GM19452 (cell line): ENCODE results near the gene GRID1.
"Not testable (repeated sequence)": the region's sequence is repeated elsewhere in the genome, so short reads cannot be mapped to it uniquely, and the experiment has no call there.

Experiments
- ATAC-seq: cut with Tn5 transposase; IDR thresholded peaks from one replicate; pipeline ENCODE4 v1.9.1; 2021; ENCODE audit not compliant: unreplicated experiment

Gene GRID1

DNA sequence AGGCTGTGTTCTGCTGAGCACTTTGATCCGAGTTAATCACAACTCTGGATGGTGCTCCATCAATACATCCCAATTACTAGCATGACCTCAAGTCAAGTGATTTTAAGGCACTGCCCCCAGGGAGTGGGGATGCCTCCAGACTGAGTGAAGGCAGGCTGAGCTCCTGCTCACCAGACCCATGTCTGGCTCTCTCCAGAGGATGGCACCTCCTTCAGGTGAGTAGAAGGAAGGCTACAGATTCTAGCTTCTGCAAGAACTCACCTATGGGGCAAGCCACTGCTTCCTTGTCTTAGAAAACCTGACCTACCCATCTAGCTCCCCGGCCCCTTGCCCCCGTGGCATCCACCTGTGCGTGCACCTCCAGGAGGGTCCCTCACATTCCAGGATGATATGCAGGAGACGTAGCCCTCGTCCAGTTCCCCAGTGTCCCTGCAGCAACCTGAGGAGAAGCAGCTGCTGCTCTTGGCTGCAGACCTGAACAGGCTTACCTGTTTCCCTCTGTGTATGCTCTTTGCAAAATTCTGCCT lies 390.3 kb downstream of the GRID1 start:
- ATAC-seq: no peak

DNA sequence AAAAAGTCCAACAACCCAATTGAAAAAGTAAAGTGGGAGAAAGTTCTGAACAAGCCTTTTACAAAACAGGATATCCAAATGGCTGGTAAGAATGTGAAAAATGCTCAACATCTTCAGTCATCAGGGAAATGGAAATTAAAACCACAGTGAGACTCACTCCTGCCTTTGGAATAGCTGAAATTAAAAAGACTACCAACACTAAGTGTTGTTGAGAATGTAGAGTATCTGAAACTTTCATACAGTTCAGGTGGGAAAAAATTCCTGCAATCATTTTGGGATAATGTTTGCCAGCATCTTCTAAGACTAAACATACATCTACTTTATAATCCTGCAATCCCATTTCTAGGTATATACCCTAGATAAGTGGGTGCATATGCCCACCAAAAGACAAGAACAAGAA lies 395.1 kb downstream of the GRID1 start:
- no peak for ATAC-seq

DNA sequence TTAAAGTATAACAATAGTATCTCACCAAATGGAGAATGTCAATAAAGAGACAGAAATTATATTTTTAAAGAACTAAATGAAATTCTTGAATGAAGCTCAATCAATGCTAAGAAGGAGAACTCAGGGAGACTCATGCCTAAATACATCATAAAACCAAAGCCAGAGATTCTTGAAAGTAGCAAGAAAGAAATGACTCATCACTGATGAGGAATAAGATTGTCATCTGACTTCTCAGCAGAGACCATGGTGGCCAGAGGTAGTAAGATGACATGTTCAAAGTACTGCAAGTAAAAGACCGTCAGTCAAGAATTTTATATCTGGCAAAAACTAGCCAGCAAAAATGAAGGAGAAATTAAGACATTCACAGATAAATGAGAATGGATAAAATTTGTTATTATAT lies 399.0 kb downstream of the GRID1 start:
- peak; percentile 61 for ATAC-seq

DNA sequence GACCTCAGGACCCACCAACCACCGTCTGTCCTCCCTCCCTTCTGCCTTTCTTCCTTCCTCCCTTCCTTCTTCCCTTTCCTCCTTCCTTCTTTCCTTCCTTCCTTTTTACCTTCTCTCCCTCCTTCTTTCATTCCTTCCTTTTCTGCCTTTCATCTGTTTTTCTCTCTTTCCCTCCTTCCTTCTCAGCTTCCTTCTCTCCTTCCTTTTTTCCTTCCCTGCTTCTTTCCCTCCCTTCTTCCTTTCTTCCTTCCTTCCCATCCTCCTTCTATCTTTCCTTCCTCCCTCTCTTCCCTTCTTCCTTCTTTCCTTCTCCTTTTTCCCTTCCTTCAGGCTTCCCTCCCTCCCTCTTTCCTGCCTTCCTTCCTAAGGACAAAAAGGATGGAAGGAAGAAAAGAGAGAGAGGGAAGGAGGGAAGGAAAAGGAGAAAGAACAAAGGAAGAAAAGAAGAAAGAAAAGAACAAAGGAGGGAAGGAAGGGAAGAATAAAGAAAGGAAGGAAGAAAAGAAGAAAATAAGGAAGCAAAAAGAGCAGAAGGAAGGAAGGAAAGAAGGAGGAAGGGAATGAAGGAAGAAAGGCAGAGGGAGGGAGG lies 405.0 kb downstream of the GRID1 start:
- ATAC-seq: no peak

DNA sequence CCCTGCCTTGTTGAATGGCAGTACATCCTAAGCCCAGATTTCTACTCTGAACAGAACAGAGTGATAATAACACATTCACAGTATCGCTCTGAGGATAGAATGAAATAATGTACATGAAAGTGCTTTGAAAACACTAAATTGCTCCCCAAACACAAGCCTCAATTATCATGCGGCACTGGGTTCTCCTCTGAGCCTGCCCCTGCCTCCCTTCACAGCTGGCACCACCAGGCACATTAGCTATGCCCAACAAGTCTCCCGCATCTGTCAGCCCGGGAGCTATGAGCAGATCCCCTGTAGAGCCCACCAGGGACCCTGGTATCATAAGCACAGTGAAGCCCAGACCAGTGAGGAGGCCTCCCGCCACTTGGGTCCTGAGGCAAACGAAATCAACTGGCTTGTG lies 405.5 kb downstream of the GRID1 start:
- no peak for ATAC-seq

DNA sequence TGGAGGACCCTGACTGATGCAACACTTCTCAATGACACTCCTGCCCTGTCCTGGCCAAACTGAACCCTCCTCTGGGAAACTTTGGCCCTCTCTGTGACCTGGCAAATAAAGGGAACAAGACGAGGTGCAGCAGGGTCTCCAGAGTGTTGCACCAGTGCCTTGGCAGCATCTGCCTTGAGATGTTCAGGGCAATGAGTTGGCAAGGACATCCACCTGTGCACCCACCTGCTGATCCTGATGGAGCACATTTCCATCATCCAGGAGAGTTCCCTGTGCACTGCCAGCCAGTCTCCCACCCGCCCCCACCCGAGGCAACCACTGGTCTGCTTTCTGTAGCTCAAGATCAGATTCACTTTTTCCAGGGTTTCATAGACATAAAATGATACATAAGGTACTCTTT lies 407.4 kb downstream of the GRID1 start:
- no peak for ATAC-seq

DNA sequence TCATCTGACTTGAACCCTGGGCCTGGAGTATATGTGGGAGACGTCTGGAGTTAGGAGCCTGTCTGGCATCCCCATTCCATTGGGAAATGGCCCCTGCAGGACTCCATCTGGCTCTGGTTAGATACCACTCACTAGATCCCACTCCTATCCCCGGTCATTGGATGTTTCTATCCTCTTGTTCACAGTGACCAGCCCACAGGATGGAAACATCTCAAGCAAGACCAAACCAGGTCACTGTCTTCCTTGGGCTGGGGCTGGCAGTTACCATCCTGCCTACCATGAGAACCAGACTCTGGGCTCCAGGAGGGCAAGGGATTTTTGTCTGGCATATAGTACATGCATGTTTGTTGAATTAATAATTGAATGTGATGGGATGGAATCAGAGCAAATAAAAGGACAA lies 415.7 kb downstream of the GRID1 start:
- no peak for ATAC-seq

DNA sequence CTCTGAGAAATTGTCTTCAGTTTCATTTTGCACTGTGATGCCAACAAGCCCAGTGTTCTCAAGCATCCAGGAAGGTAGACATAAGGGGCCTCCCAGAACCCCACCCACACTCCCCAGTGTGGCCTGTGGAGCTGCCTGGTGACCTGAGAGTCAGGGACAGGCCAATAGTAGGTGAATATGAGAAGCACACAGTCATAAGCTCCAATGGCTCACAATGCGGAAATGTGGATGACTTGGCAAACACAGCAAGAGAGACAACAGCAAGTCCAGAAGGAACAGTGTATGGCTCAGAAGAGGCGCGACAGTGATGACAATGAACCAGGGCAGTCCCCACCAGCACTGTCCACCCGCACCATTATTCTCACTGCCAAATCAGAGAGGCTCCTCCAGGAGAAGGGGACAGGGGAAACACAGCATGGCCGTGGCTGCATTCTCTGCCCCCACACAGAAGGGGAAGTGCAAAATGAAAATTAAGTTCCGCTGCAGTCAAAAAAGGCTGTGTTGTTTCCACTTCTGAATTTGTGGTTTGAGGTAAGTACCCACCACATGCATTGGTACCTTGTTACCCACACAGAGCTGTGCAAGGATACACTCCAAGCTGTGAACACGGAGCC lies 419.8 kb downstream of the GRID1 start:
- ATAC-seq: peak; percentile 83

DNA sequence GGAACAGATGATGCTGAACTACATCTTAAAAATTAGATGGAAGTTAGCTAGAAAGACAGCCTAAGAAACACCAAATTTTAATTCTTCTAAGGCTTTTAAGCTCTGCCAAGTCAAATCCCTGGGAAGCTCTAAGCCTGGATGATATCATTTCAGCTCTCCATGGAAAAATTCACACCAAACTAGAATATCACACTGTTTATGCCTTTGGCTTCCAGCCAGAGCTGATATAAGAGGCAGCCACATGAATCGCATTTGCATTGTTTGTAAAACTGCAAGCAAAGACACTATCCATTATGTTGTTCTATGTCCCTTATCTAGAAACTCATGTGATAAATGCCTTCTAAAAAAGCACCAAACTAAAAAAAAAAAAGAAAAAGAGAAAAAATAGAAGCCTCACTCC lies 430.4 kb downstream of the GRID1 start:
- no peak for ATAC-seq

DNA sequence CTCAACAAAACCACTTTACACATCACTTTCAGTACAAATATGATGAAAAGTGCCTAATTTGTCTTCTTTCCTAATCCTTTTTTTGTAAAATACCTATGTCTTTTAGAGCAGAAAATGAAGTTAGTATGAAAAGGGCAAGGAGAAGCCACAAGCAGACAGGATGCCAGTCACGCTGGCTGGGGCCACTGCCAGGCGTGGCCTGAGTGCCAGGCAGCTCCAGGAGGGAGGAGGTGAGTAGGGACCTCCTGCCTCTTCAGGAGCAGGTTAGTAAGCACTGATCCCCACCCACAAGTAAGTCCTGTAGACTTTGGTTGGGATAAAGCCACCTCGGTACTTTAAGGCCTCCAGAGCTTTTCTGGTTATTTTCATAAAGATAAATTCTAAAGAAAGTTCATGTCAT lies 432.0 kb downstream of the GRID1 start:
- no peak for ATAC-seq

DNA sequence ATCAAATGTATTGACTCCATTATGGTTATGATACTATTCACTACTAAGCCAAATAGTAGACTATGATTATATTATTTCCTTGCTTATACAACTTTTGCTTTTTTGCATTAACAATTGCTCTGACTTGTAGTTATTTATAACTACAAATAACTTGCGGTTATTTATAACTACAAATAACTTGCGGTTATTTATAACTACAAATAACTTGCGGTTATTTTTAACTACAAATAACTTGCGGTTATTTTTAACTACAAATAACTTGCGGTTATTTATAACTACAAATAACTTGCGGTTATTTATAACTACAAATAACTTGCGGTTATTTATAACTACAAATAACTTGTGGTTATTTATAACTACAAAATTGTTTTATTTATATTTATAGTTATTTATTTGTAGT lies 436.6 kb downstream of the GRID1 start:
- not testable (repeated sequence) for ATAC-seq

DNA sequence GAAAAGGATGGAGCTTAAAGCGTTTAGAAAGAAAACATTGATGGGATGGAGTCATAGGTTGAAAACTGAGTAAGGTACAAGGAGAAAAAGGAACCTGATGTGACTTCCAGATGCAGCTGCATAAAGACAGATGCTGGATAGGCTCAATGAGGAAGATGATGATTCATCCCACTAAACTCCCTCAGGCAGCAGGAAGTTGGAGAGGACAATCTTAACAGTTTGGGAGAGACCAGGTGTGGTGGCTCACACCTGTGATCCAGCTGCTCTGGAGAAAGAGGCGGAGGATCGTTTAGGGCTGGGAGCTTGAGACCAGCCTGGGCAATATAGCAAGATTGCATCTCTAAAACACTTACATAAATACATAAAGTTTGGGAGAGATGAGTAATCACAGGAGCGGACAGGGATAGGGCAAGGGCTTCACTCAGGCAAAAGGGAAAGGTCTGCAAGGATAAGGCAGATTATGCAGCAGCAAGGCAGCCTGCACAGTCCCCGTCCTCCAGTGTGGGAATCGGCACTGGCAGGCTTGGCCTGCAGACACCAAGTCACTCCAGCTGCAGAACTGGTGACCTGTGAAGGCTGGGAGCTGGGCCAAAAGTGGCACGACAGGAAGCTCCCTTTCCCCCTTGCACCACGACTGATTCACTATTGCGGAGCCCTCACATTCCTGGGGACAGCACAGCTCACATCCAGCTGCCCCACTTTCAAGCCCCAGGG lies 438.5 kb downstream of the GRID1 start:
- no peak for ATAC-seq

DNA sequence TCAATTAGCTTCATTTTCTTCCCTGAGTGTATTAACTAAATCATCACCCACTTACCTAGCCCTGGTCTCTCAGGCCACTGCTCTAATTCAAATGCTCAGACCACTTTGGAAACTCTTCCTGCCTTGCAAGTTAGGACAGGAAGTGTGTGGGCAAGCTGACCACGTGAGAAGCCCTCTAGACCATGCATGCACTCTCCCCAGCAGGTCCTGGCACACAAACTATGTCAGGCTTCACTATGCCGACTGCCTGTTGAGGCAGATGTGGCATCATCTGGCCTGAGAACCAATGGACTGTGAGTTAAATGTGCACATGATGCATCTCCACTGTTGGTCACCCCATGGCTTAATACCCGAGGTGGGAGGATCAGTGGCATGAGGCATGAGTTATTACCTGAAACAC lies 439.6 kb downstream of the GRID1 start:
- ATAC-seq: peak; percentile 59

DNA sequence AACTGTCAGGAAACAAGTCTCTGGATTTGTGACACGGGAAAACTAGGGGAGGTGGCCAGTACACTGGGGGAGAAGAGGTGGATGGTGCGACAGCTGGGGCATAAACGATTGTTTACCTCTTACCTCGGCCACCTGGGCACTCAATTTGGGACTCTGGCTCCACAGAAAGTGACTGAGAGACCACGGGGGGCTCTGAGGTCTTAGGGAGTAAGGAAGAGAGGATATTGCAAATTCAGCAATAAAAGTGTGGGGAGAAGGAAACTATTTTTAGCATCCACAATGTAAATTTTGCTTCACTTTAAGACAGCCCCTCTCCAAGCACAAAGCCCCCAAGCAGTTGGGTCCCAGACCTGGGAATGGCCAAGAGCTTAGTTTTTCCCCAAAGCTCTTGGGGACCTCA lies 440.5 kb downstream of the GRID1 start:
- no peak for ATAC-seq

DNA sequence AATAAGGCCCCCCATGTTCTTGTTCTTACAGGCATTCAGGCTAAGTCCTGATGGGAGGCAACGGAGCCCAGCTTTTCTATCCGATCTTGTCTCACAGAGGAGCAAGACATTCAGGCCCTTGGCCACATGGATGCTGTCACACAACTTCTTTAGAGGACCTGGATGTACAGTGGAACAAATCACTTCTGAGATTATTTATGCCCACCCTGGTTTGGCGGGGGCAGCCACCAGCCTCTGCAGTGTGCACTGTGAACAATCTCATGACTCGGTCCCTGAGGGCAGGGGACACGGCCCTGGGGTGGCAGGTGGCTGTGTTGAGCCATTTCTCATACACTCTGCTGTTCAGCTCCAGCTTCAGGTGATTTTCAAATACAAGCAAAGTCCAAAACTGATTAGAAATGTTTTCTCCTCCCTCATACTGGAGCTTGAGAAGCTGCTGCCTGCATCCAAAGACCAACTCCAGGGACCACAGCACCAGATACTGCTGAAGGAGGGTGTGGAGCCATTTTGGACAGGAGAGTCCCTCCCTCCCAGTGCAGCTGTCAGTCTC lies 441.3 kb downstream of the GRID1 start:
- ATAC-seq: no peak

DNA sequence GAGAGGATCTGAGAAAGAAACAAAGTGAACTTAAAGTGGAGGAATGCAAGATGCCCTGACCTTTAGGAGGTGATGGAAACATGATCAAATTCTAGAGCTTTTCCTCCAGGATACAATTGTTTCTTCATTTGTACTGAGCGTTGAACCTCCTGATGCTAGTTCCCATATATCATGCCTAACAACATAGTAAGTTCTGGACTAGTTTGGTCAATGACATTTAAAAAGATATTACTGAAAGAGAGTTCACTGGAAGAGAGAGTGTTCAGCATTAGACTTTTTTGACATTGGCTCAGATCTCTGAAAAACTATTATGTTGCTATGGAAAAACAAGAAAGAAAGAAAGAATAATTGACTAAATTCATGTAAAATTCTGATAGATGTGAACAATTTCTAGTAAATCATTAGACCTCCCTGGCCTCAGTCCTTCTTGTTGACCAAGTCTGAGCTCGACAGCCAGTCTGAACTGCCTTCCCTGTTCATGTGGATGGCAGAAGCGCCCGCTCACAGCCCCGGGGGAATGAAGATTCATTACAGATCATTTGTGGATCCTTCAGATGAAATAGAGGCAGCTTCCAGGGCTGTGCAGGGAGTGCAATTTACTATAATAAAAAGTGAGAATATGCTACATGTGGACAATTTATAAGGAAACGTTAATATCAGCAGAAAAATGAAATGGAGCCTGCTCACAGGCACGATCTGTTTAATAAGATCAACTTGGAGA lies 442.1 kb downstream of the GRID1 start:
- no peak for ATAC-seq

DNA sequence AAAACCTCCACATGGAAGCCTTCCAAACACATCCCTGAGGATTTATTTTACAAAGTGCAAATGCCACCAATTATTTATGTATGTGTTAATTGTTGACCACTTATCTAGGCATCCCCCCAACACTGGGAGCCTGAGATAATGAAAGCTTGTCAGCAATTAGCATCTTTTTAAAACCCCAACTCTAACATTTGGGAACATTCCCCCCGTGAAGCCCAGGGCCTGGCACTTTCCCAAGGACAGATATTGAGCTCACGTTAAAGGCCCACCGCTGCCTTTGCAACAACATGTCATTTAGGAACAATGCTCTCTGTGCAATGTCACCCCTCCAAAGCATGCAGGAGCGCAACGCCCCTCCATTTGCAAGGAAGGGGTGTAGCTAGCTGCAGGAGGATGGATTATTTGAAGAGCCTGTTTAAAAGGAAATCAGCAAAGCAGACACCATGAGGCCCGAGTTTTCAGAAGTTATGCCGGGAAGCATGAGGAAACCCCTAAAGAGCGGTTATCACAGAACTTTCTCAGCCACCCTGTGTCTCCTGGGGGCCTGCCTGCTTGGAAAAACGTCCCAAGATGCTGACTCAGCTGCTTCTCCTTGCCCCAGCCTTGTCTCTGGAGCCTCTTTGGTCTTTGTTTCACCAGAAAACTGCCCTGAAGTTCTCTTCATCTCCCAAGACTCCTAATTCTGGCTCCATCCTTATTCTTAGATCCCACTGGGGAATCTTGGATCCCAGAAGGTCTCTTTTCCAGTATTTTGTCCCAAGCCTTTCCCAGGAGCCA lies 444.1 kb downstream of the GRID1 start:
- ATAC-seq: no peak

DNA sequence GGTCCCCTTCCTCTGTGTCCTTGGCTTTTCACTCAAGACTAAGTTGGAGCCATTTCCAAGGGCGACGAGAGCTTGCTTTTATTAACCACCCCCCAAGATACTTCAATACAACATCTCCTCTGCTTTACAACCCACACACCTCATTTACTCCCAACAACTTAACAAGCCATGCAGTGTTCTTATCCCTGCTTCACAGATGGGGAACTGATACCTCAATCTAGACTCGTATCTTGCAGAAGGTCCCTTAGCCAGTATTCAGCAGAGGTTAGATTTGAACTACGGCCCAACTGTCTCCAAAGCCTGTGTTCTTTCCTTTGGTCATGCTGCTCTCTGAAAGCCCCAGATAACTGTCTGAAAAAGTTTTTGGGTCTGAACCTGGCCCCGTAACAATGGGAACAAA lies 444.8 kb downstream of the GRID1 start:
- no peak for ATAC-seq

DNA sequence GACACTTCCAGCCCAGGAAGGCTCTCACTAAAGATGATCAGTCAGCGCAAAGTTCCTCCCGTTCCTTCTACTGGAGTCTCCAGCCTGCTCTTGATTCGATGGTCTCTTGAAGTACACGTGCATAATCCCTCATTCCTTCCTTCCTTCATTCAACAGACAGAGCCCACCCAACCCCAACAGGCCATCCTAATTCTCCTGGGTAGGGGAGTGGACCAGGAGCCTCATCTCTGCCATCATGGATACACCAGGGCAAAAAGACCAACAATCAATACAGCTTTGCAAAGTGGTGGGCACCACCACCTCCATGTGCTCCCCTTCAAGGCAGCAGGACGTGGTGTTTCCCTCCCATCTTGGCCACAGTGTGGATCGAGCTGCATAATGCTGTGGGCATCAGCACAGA lies 446.3 kb downstream of the GRID1 start:
- ATAC-seq: no peak

DNA sequence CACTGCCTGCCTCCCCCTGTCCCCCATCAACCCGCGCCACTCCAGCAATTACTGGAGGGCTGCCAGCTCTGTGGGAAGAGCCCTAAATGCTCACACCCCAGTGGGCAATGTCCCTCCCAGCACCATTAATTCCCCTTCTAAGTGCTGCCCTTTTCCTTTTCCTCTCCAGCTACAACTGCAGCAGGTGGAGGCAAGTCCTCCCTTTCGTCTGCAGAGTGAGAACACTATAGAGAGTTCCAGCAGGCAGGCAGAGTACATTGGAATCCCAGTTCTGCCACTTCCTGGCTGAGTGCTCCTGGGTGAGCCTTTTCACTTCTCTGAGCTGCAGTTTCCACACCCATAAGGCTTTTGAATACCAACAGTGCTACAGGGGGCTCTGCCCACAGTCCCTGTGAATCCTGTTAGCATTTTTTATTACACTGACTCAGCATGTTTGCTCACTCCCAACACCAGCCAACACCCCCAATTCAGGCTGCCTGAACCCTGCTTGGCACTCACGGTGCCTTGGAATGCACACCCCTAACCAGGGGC lies 447.0 kb downstream of the GRID1 start:
- ATAC-seq: no peak
